Measurements from ENCODE around the gene SIX3. TPM values are rescaled to one million over a fixed set of nuclear protein-coding genes. Genes with fewer than 3 reads are reported as not detected.
A peak's percentile ranks its signal among the peaks of the same experiment; 100 is the strongest.

The SIX3 gene
- polyA plus RNA-seq, 2 donors = not detected

DNA sequence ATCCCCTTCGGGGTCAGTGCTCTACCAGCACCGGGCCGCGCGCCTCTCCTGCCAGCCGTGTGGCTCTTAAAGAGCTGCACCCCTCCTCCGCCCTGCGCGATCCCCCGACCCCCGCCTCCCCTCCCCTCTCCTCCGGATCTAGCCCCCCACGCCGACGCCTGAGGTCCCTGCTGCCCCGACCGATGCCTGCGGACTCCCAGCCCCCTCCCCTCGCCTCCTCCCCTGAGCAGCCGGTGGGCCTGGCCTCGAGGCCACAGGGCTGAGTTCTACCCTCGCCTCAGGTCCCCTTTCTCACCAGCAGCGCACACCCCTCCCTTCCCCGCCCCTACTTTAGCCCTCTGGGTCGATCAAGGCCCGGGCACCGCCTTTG lies 5.8 kb upstream of the SIX3 start:
- Histone ChIP-seq H3K27ac (ENCODE audit: low read depth in 2 of 2, low read length in 1 of 2) (no peak overlapping the region), H3K4me3 (ENCODE audit: low read depth in 1 of 2, low read length in 2 of 2) (no peak overlapping the region), H3K27me3 (ENCODE audit: control insufficient read depth in 1 of 2, insufficient read depth in 2 of 2, low read length in 2 of 2) (peaks cover 34 to 64% of the 10 kb centered on the region in 2 donors), H3K4me1 (ENCODE audit: control insufficient read depth in 2 of 2, insufficient read depth in 2 of 2, low read length in 1 of 2) (peaks cover 6 to 12% of the 10 kb centered on the region in 2 donors), H3K36me3 (ENCODE audit: control insufficient read depth in 2 of 2, insufficient read depth in 2 of 2, low read length in 1 of 2) (no peaks in the 10 kb centered on the region), H3K9me3 (ENCODE audit: control insufficient read depth in 2 of 2, insufficient read depth in 1 of 2, low read depth in 1 of 2, low read length in 1 of 2) (no peaks in the 10 kb centered on the region)
- WGBS, 2 donors = 0 to 4% methylated on average over 17 to 27 of the region's 27 CpGs

DNA sequence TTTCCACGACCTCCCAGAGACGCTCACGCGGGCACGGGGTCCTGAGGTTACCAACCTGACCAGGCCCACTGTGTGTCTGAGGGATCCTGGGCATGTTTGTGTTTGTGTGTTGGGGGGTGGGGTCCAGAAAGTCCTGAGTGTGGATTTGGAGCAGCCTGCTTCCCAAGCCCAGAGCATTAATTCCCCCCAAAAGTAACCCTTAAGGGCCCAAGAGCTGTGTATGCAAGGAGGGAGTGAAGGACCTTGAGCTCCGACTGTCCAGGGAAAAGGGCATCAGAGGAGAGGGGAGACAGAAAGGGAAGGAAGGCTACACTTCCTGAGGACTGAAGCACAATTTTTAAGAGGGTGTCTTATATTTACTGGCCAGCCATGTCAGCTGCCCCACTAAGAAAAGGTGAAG lies 5.2 kb upstream of the SIX3 start:
- WGBS, 2 donors = 35 to 46% methylated on average over 6 of the region's 6 CpGs
- peaks cover 34 to 67% of the 10 kb centered on the region in 2 donors for H3K27me3 ChIP-seq (ENCODE audit: control insufficient read depth in 1 of 2, insufficient read depth in 2 of 2, low read length in 2 of 2)
- H3K4me1 ChIP-seq (ENCODE audit: control insufficient read depth in 2 of 2, insufficient read depth in 2 of 2, low read length in 1 of 2) = peaks cover 6 to 12% of the 10 kb centered on the region in 2 donors
- no peak overlapping the region for H3K27ac ChIP-seq (ENCODE audit: low read depth in 2 of 2, low read length in 1 of 2)
- no peak overlapping the region for H3K4me3 ChIP-seq (ENCODE audit: low read depth in 1 of 2, low read length in 2 of 2)
- no peaks in the 10 kb centered on the region for H3K36me3 ChIP-seq (ENCODE audit: control insufficient read depth in 2 of 2, insufficient read depth in 2 of 2, low read length in 1 of 2)
- H3K9me3 ChIP-seq (ENCODE audit: control insufficient read depth in 2 of 2, insufficient read depth in 1 of 2, low read depth in 1 of 2, low read length in 1 of 2) = no peaks in the 10 kb centered on the region

DNA sequence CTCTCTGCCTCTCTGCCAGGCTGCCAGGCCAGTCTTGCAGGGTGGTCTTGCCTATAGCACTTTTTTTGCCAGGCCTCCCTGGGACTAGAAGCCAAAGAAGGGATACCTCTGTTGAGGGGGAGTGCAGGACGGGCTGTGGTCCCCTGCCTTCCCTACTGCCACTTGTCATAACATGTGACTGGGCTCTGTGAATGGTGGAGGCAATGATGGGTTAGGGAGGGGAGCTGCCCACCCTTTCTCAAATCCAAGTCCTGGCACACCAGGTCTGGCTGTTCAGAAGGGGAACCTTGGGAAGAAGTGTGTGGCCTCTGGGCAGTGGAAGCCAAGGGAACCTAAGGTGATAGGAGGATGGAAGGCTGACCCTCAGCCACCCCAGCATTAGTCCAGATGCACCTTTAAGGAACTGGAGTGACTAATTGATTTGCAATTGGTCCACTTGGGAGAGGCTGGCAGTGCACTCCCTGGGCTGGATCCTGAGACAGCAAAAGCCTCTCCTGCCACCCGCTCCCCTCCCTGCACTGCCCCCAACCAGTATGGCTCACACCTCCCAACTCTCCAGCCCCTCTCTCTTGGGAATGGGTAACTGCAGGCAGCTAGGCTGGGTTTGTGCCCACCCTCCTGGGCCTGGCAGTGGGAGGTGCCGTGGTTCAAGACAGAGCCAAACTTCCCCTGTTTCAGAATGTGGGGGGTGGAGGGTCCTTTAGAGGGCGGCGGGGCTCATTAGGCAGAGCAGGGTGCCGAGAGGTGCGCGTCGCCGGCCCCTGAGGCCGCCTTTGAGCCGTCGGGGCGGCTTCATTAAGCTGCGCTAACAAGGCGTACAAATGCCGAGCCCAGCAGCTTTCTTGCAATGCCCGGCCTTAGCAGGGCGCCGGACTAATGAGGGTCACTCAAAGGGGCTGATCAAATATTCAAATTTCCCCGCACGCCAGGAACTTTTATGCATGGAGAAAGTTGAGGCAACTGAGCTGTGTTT lies 4.5 kb upstream of the SIX3 start:
- Histone ChIP-seq H3K9me3 (ENCODE audit: control insufficient read depth in 2 of 2, insufficient read depth in 1 of 2, low read depth in 1 of 2, low read length in 1 of 2) (no peaks in the 10 kb centered on the region), H3K27ac (ENCODE audit: low read depth in 2 of 2, low read length in 1 of 2) (no peak overlapping the region), H3K4me3 (ENCODE audit: low read depth in 1 of 2, low read length in 2 of 2) (no peak overlapping the region), H3K27me3 (ENCODE audit: control insufficient read depth in 1 of 2, insufficient read depth in 2 of 2, low read length in 2 of 2) (peaks cover 33 to 67% of the 10 kb centered on the region in 2 donors), H3K4me1 (ENCODE audit: control insufficient read depth in 2 of 2, insufficient read depth in 2 of 2, low read length in 1 of 2) (peaks cover 10 to 12% of the 10 kb centered on the region in 2 donors), H3K36me3 (ENCODE audit: control insufficient read depth in 2 of 2, insufficient read depth in 2 of 2, low read length in 1 of 2) (no peaks in the 10 kb centered on the region)
- WGBS, 2 donors = 17 to 26% methylated on average over 22 of the region's 22 CpGs

DNA sequence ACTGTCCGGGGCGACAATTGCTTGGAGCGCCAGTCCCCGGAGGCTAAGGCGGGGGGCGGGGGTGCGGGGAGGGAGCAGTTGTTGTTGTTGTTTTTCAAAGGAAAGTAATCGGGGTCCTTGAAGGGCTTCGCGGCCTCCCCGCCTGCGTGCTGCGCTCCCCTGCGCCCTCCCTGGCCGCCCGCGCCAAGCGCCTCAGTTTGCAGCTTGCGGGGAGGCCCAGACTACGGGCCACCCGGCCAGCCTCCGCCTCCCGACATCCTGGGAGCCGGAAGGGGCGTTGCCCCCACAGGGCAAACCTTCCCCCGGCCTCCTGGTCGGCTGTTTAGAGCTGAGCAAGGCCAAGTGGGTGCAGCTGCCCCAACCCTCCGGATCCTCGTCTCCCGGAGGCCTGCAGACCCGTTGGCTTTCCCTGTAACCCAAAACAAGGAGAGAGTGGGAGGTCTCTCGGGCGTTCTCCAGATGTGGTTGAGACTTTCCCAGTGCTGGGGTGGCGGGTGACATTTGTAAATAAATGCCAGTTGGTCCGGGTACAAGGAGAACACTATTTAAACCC lies 3.7 kb upstream of the SIX3 start:
- no peaks in the 10 kb centered on the region for H3K36me3 ChIP-seq (ENCODE audit: control insufficient read depth in 2 of 2, insufficient read depth in 2 of 2, low read length in 1 of 2)
- no peak overlapping the region for H3K4me3 ChIP-seq (ENCODE audit: low read depth in 1 of 2, low read length in 2 of 2)
- H3K9me3 ChIP-seq (ENCODE audit: control insufficient read depth in 2 of 2, insufficient read depth in 1 of 2, low read depth in 1 of 2, low read length in 1 of 2) = peaks cover 0 to 4% of the 10 kb centered on the region in 2 donors
- peaks cover 30 to 67% of the 10 kb centered on the region in 2 donors for H3K27me3 ChIP-seq (ENCODE audit: control insufficient read depth in 1 of 2, insufficient read depth in 2 of 2, low read length in 2 of 2)
- peaks cover 15 to 17% of the 10 kb centered on the region in 2 donors for H3K4me1 ChIP-seq (ENCODE audit: control insufficient read depth in 2 of 2, insufficient read depth in 2 of 2, low read length in 1 of 2)
- WGBS, 2 donors = 4 to 5% methylated on average over 34 to 35 of the region's 35 CpGs
- no peak overlapping the region for H3K27ac ChIP-seq (ENCODE audit: low read depth in 2 of 2, low read length in 1 of 2)

DNA sequence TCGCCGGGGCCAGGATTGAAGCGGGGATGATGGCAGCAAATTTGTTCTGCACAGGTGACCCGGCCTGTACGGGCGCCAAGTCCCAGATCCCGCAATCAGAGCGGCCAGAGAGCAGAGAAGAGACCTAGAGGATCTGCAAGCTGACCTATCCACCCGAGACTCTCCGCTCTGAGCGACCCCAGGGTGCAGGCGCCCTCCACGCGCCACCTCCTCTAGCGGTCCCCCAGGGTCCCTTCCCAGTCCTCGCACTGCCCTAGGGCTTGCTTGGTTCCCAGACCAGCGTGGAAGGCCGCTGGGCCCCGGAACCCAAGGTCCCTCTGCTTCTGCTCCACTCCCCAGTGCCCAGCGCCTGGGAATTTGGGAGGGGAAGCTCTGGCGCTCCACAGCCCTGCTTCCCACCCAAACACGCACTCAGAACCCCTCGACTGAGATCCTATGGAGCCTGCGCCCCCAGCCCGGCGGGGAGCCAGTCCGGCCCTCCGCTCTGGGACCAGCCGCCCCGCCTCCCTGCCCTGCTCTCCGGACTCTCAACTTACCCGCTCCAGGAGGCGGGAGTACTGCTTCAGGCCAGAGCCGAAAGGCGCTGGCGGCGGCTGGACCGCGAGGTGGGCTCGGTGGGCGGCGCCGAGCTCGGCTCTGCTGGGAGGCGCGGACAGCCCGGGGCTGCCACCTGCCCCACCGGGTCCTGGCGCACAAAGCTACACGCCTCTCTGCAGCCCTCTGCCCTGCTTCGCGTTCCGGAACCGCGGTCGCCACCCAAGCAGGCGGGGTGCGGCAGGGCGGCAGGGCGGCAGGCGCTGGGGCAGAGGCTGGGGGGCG lies 3.0 kb upstream of the SIX3 start:
- H3K27me3 ChIP-seq (ENCODE audit: control insufficient read depth in 1 of 2, insufficient read depth in 2 of 2, low read length in 2 of 2) = peaks cover 35 to 68% of the 10 kb centered on the region in 2 donors
- H3K4me3 ChIP-seq (ENCODE audit: low read depth in 1 of 2, low read length in 2 of 2) = peak overlapping the region in 1 of 2 donors; percentile 12
- H3K27ac ChIP-seq (ENCODE audit: low read depth in 2 of 2, low read length in 1 of 2) = no peak overlapping the region
- H3K36me3 ChIP-seq (ENCODE audit: control insufficient read depth in 2 of 2, insufficient read depth in 2 of 2, low read length in 1 of 2) = no peaks in the 10 kb centered on the region
- peaks cover 0 to 4% of the 10 kb centered on the region in 2 donors for H3K9me3 ChIP-seq (ENCODE audit: control insufficient read depth in 2 of 2, insufficient read depth in 1 of 2, low read depth in 1 of 2, low read length in 1 of 2)
- 4 to 5% methylated on average over 62 of the region's 62 CpGs for WGBS, 2 donors
- H3K4me1 ChIP-seq (ENCODE audit: control insufficient read depth in 2 of 2, insufficient read depth in 2 of 2, low read length in 1 of 2) = peaks cover 17 to 18% of the 10 kb centered on the region in 2 donors

DNA sequence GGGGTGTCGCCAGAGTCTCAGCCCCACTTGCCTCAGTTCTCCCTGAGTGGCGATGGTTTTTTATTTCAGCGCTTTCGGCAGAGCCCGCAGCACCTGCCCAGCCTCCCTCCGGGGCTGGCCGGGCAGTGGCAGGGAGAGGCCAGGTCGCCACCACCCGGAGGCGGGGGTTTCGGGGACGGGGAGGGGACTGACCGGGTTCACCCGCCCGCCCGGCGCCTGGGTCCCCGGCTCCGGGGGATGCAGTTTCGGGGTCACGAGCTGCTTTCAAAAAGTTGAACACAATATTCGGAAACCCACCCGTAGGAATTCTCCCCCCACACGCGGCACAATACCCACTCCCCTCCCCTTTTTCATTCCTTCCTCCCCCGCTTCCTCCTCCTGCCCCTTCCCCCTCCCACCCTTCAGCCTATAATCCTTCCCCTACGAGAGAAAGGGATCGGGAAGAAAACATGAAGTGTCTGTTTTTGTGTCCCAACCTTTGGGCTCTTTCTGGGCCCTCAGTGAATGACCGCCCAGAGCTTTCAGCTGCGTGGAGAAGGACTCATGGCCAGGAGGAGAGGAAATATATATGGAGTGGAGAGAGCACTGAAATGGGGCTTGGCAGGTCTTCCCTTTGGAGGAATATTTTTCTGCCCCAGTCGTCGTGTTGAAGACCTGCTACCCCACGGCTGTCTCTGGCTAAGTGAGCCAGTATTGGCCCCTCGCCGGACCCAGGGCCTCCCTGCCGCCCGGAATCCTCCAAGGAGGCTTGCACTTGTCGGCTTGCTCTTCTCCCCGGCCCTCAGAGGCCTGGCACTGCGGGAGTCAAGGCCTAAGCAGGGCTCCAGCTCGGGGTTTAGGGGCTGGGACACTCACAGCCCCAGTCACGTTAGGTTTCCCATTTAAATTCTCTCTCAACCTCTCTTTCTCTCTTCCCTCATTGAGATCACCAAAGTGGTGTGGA lies 2.1 kb upstream of the SIX3 start:
- Histone ChIP-seq H3K9me3 (ENCODE audit: control insufficient read depth in 2 of 2, insufficient read depth in 1 of 2, low read depth in 1 of 2, low read length in 1 of 2) (peaks cover 0 to 4% of the 10 kb centered on the region in 2 donors), H3K27me3 (ENCODE audit: control insufficient read depth in 1 of 2, insufficient read depth in 2 of 2, low read length in 2 of 2) (peaks cover 30 to 64% of the 10 kb centered on the region in 2 donors), H3K36me3 (ENCODE audit: control insufficient read depth in 2 of 2, insufficient read depth in 2 of 2, low read length in 1 of 2) (no peaks in the 10 kb centered on the region), H3K4me3 (ENCODE audit: low read depth in 1 of 2, low read length in 2 of 2) (peak overlapping the region in 1 of 2 donors; percentile 12), H3K27ac (ENCODE audit: low read depth in 2 of 2, low read length in 1 of 2) (no peak overlapping the region), H3K4me1 (ENCODE audit: control insufficient read depth in 2 of 2, insufficient read depth in 2 of 2, low read length in 1 of 2) (peaks cover 17 to 20% of the 10 kb centered on the region in 2 donors)
- WGBS, 2 donors = 15 to 22% methylated on average over 41 to 42 of the region's 42 CpGs

DNA sequence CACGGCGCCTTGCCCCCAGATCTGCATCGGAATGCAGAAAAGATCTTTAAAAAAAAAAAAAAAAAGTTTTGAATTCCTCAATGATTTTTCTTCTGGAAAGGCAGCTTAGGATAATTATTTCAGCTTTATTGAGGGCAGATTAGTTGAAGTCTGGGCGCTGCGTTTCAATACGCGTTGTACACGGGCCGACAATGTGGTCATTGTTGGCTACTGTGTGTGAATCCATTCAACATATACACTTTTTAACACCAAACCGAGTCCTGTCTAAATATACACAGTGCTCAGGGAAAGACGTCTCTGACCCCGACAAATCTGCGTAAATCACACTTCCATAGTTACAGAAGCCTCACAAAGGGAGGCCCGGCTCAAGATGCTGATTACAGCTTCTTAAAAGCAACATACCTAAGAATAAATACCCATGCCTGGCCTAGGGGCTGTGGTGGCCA lies 1.4 kb upstream of the SIX3 start:
- Histone ChIP-seq H3K4me1 (ENCODE audit: control insufficient read depth in 2 of 2, insufficient read depth in 2 of 2, low read length in 1 of 2) (peaks cover 14 to 22% of the 10 kb centered on the region in 2 donors), H3K27ac (ENCODE audit: low read depth in 2 of 2, low read length in 1 of 2) (no peak overlapping the region), H3K27me3 (ENCODE audit: control insufficient read depth in 1 of 2, insufficient read depth in 2 of 2, low read length in 2 of 2) (peaks cover 23 to 61% of the 10 kb centered on the region in 2 donors), H3K4me3 (ENCODE audit: low read depth in 1 of 2, low read length in 2 of 2) (no peak overlapping the region), H3K36me3 (ENCODE audit: control insufficient read depth in 2 of 2, insufficient read depth in 2 of 2, low read length in 1 of 2) (no peaks in the 10 kb centered on the region), H3K9me3 (ENCODE audit: control insufficient read depth in 2 of 2, insufficient read depth in 1 of 2, low read depth in 1 of 2, low read length in 1 of 2) (peaks cover 0 to 4% of the 10 kb centered on the region in 2 donors)
- WGBS, 2 donors = 56 to 64% methylated on average over 14 of the region's 14 CpGs

DNA sequence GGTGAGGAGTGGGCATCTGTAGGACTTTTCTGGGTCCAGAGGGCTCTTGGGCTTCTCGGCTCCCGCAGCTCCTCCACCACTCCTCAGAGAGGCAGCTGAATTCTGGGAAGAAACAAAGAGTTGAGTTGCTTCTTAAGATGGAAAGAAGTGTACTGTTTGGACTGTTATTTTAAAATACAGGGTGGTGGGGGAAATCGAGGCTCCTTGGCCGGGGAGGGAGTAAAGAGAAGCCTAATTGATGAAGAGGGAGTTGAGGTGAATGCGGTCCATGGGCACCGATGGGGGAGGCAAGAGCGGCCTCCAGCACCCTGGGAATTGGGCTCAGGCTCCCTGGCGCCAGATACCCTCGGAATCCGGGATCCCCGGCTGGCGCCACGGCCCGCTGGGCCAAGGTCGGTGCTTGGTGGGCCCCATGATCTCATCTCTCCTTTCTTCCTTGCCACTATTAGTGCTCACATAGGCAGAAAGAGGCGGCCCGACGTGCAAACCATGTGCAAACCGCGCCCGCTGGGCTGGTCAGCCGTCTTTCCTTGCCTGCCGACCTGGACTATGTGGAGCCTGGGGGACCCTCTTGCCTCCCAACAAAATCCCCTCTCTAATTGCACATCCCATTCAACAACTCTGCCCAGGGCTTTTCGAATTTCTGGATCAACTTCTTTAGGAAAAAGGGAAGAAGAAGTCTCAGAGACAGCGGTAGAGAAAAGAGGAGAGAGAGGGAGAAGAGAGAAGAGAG lies 604 bp upstream of the SIX3 start:
- Histone ChIP-seq H3K27me3 (ENCODE audit: control insufficient read depth in 1 of 2, insufficient read depth in 2 of 2, low read length in 2 of 2) (peaks cover 18 to 54% of the 10 kb centered on the region in 2 donors), H3K36me3 (ENCODE audit: control insufficient read depth in 2 of 2, insufficient read depth in 2 of 2, low read length in 1 of 2) (no peaks in the 10 kb centered on the region)
- 11 to 22% methylated on average over 25 of the region's 25 CpGs for WGBS, 2 donors

More for the DNA sequence above, 604 bp upstream of the SIX3 start:
- Histone ChIP-seq H3K27ac (ENCODE audit: low read depth in 2 of 2, low read length in 1 of 2) (no peak overlapping the region), H3K4me3 (ENCODE audit: low read depth in 1 of 2, low read length in 2 of 2) (peak overlapping the region in 1 of 2 donors; percentile 40), H3K9me3 (ENCODE audit: control insufficient read depth in 2 of 2, insufficient read depth in 1 of 2, low read depth in 1 of 2, low read length in 1 of 2) (peaks cover 0 to 4% of the 10 kb centered on the region in 2 donors), H3K4me1 (ENCODE audit: control insufficient read depth in 2 of 2, insufficient read depth in 2 of 2, low read length in 1 of 2) (peaks cover 10 to 22% of the 10 kb centered on the region in 2 donors)
